ENCODE data around the gene ZHX3. TPM values are rescaled to one million over a fixed set of nuclear protein-coding genes. Genes with fewer than 3 reads are reported as not detected.

ZHX3 gene
- total and polyA plus RNA-seq, 2 of the 13 experiments (the other 11 are each of a cell fraction or from before 2014, with no cell fraction given) = 8.4 to 11.7 TPM

GRCh38 chr20:41136680-41137613, 180.6 kb downstream of the ZHX3 start, which contains the start of gene PLCG1 (continued):
- TF ChIP-seq ZNF569 (CRISPR knock-in tag; IDR thresholded peaks at IDR 0.05; ENCODE audit: borderline replicate concordance) (no peak), ZNF7 (CRISPR knock-in tag; IDR thresholded peaks at IDR 0.05) (no peak), ZNF891 (CRISPR knock-in tag; IDR thresholded peaks at IDR 0.05) (peak; percentile 68), TMF1 (CRISPR knock-in tag; IDR thresholded peaks at IDR 0.05; ENCODE audit: low read depth) (no peak; the same call in none of the 2 replicates), SRF (IDR thresholded peaks at IDR 0.05; ENCODE audit: low read depth, low read length) (no peak), ZKSCAN1 (IDR thresholded peaks at IDR 0.05; ENCODE audit: low read length) (no peak), TAF1 (CRISPR knock-in tag; IDR thresholded peaks at IDR 0.05) (peak; percentile 81), SRSF9 (IDR thresholded peaks at IDR 0.05; ENCODE audit: borderline replicate concordance, insufficient read depth, low read depth, low read length, poor library complexity, severe bottlenecking) (no peak), RFXANK (CRISPR knock-in tag; IDR thresholded peaks at IDR 0.05) (no peak; the same call in 1 of the 2 replicates), ETV5 (CRISPR knock-in tag; IDR thresholded peaks at IDR 0.05; ENCODE audit: borderline replicate concordance) (peak; percentile 31; the same call in 1 of the 2 replicates), MYNN (CRISPR knock-in tag; IDR thresholded peaks at IDR 0.05; ENCODE audit: low read depth) (no peak), IRF2 (CRISPR knock-in tag; IDR thresholded peaks at IDR 0.05) (peak; percentile 63; the same call in 1 of the 2 replicates), ZNF558 (CRISPR knock-in tag; IDR thresholded peaks at IDR 0.05; ENCODE audit: borderline replicate concordance) (peak; percentile 95; the same call in 1 of the 2 replicates), EHMT2 (IDR thresholded peaks at IDR 0.05; ENCODE audit: borderline replicate concordance, low read depth, low read length) (no peak), ELF4 (CRISPR knock-in tag; IDR thresholded peaks at IDR 0.05; ENCODE audit: borderline replicate concordance) (no peak), ZFP41 (CRISPR knock-in tag; IDR thresholded peaks at IDR 0.05; ENCODE audit: borderline replicate concordance) (peak; percentile 36; the same call in 1 of the 2 replicates), ATF3 (CRISPR knock-in tag; IDR thresholded peaks at IDR 0.05) (no peak; the same call in 1 of the 2 replicates), ETS1 (CRISPR knock-in tag; IDR thresholded peaks at IDR 0.05) (no peak; the same call in 1 of the 2 replicates), FOXC1 (CRISPR knock-in tag; IDR thresholded peaks at IDR 0.05; ENCODE audit: borderline replicate concordance) (peak; percentile 9), ZGPAT (CRISPR knock-in tag; IDR thresholded peaks at IDR 0.05) (peak; percentile 90), KAT8 (CRISPR knock-in tag; IDR thresholded peaks at IDR 0.05) (peak; percentile 75), ZNF101 (CRISPR knock-in tag; IDR thresholded peaks at IDR 0.05; ENCODE audit: borderline replicate concordance, low read depth) (peak; percentile 71; the same call in 1 of the 2 replicates), THRA (CRISPR knock-in tag; IDR thresholded peaks at IDR 0.05; ENCODE audit: borderline replicate concordance) (no peak), MAF1 (CRISPR knock-in tag; IDR thresholded peaks at IDR 0.05; ENCODE audit: borderline replicate concordance) (no peak; the same call in 1 of the 2 replicates)
